ENCODE data around the gene BSCL2. TPM values are rescaled to one million over a fixed set of nuclear protein-coding genes. Genes with fewer than 3 reads are reported as not detected.
A peak's percentile ranks its signal among the peaks of the same experiment; 100 is the strongest.

BSCL2 gene
- total and polyA plus RNA-seq, 2 of the 13 experiments (the other 11 are each of a cell fraction or from before 2014, with no cell fraction given), result 19.5 to 21.1 TPM

DNA sequence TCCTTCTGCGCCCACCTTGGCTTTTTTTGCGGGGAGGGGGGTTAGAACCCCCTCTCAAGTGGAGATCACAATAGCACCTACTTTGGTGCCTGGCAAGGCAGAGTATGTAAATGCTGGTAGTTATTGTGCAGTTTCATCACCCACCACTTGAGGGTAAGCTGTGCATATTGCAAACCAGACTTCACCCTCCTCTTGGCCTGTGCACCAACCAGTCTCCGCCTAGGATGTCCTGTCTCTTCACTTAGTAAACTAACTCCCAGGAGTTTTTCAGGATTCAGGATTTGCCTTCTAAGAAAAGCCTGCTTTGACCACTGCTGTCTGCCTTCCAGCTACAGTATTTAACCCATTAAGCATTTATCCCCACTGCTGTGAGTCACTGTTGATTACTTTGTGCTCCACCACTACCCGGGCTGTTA lies 26.4 kb downstream of the BSCL2 start (continued):
- TF ChIP-seq, protein P1, sequence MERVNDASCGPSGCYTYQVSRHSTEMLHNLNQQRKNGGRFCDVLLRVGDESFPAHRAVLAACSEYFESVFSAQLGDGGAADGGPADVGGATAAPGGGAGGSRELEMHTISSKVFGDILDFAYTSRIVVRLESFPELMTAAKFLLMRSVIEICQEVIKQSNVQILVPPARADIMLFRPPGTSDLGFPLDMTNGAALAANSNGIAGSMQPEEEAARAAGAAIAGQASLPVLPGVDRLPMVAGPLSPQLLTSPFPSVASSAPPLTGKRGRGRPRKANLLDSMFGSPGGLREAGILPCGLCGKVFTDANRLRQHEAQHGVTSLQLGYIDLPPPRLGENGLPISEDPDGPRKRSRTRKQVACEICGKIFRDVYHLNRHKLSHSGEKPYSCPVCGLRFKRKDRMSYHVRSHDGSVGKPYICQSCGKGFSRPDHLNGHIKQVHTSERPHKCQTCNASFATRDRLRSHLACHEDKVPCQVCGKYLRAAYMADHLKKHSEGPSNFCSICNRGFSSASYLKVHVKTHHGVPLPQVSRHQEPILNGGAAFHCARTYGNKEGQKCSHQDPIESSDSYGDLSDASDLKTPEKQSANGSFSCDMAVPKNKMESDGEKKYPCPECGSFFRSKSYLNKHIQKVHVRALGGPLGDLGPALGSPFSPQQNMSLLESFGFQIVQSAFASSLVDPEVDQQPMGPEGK (CRISPR knock-in tag; IDR thresholded peaks at IDR 0.05), result peak; percentile 57
- TF ChIP-seq XRCC5 (optimal IDR thresholded peaks at IDR 0.05; ENCODE audit: low read length) (peak; percentile 49), ZFX (CRISPR knock-in tag; IDR thresholded peaks at IDR 0.05; ENCODE audit: low read depth) (peak; percentile 51; the same call in 1 of the 2 replicates), PTBP1 (IDR thresholded peaks at IDR 0.05; ENCODE audit: low read depth, low read length, poor library complexity, severe bottlenecking) (no peak), TEAD3 (CRISPR knock-in tag; optimal IDR thresholded peaks at IDR 0.05; ENCODE audit: borderline replicate concordance) (peak; percentile 63), SALL1 (CRISPR knock-in tag; IDR thresholded peaks at IDR 0.05) (peak; percentile 23; the same call in 1 of the 2 replicates), ZNF605 (CRISPR knock-in tag; IDR thresholded peaks at IDR 0.05) (peak; percentile 54; the same call in 1 of the 2 replicates), DMAP1 (CRISPR knock-in tag; IDR thresholded peaks at IDR 0.05) (no peak), POLR2G (IDR thresholded peaks at IDR 0.05; ENCODE audit: low read depth, low read length) (peak; percentile 49; the same call in 1 of the 2 replicates), STAG1 (CRISPR knock-in tag; IDR thresholded peaks at IDR 0.05) (peak; percentile 73)
- TF ChIP-seq, protein P2, sequence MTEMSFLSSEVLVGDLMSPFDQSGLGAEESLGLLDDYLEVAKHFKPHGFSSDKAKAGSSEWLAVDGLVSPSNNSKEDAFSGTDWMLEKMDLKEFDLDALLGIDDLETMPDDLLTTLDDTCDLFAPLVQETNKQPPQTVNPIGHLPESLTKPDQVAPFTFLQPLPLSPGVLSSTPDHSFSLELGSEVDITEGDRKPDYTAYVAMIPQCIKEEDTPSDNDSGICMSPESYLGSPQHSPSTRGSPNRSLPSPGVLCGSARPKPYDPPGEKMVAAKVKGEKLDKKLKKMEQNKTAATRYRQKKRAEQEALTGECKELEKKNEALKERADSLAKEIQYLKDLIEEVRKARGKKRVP (CRISPR knock-in tag; IDR thresholded peaks at IDR 0.05), result peak in 1 of 2 experiments; percentile 18; a peak in 1 of 4 replicates
- TF ChIP-seq, protein P3, sequence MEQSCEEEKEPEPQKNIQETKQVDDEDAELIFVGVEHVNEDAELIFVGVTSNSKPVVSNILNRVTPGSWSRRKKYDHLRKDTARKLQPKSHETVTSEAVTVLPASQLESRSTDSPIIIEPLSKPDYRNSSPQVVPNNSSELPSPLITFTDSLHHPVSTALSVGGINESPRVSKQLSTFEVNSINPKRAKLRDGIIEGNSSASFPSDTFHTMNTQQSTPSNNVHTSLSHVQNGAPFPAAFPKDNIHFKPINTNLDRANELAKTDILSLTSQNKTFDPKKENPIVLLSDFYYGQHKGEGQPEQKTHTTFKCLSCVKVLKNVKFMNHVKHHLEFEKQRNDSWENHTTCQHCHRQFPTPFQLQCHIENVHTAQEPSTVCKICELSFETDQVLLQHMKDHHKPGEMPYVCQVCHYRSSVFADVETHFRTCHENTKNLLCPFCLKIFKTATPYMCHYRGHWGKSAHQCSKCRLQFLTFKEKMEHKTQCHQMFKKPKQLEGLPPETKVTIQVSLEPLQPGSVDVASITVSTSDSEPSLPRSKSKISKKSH (CRISPR knock-in tag; IDR thresholded peaks at IDR 0.05; ENCODE audit: borderline replicate concordance), result no peak
- TF ChIP-seq, protein P4, sequence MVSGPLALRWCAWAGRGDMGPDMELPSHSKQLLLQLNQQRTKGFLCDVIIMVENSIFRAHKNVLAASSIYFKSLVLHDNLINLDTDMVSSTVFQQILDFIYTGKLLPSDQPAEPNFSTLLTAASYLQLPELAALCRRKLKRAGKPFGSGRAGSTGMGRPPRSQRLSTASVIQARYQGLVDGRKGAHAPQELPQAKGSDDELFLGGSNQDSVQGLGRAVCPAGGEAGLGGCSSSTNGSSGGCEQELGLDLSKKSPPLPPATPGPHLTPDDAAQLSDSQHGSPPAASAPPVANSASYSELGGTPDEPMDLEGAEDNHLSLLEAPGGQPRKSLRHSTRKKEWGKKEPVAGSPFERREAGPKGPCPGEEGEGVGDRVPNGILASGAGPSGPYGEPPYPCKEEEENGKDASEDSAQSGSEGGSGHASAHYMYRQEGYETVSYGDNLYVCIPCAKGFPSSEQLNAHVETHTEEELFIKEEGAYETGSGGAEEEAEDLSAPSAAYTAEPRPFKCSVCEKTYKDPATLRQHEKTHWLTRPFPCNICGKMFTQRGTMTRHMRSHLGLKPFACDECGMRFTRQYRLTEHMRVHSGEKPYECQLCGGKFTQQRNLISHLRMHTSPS (CRISPR knock-in tag; IDR thresholded peaks at IDR 0.05; ENCODE audit: low read depth), result 0 out of 2 replicates have a peak, but pooled peaks have one; percentile 30
- TF ChIP-seq, protein P5, sequence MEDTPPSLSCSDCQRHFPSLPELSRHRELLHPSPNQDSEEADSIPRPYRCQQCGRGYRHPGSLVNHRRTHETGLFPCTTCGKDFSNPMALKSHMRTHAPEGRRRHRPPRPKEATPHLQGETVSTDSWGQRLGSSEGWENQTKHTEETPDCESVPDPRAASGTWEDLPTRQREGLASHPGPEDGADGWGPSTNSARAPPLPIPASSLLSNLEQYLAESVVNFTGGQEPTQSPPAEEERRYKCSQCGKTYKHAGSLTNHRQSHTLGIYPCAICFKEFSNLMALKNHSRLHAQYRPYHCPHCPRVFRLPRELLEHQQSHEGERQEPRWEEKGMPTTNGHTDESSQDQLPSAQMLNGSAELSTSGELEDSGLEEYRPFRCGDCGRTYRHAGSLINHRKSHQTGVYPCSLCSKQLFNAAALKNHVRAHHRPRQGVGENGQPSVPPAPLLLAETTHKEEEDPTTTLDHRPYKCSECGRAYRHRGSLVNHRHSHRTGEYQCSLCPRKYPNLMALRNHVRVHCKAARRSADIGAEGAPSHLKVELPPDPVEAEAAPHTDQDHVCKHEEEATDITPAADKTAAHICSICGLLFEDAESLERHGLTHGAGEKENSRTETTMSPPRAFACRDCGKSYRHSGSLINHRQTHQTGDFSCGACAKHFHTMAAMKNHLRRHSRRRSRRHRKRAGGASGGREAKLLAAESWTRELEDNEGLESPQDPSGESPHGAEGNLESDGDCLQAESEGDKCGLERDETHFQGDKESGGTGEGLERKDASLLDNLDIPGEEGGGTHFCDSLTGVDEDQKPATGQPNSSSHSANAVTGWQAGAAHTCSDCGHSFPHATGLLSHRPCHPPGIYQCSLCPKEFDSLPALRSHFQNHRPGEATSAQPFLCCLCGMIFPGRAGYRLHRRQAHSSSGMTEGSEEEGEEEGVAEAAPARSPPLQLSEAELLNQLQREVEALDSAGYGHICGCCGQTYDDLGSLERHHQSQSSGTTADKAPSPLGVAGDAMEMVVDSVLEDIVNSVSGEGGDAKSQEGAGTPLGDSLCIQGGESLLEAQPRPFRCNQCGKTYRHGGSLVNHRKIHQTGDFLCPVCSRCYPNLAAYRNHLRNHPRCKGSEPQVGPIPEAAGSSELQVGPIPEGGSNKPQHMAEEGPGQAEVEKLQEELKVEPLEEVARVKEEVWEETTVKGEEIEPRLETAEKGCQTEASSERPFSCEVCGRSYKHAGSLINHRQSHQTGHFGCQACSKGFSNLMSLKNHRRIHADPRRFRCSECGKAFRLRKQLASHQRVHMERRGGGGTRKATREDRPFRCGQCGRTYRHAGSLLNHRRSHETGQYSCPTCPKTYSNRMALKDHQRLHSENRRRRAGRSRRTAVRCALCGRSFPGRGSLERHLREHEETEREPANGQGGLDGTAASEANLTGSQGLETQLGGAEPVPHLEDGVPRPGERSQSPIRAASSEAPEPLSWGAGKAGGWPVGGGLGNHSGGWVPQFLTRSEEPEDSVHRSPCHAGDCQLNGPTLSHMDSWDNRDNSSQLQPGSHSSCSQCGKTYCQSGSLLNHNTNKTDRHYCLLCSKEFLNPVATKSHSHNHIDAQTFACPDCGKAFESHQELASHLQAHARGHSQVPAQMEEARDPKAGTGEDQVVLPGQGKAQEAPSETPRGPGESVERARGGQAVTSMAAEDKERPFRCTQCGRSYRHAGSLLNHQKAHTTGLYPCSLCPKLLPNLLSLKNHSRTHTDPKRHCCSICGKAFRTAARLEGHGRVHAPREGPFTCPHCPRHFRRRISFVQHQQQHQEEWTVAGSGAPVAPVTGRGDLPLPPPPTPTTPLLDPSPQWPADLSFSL (CRISPR knock-in tag; IDR thresholded peaks at IDR 0.05), result no peak
- TF ChIP-seq, protein P6, sequence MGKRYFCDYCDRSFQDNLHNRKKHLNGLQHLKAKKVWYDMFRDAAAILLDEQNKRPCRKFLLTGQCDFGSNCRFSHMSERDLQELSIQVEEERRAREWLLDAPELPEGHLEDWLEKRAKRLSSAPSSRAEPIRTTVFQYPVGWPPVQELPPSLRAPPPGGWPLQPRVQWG (CRISPR knock-in tag; IDR thresholded peaks at IDR 0.05; ENCODE audit: borderline replicate concordance, low read depth), result no peak

All from HepG2 (cell line).